Aorta (tissue), 4 donors: Measurements from ENCODE around the gene RAB3C. TPM values are rescaled to one million over a fixed set of nuclear protein-coding genes. Genes with fewer than 3 reads are reported as not detected.

Source experiments
- polyA plus RNA-seq, 2 donors: library from polyadenylated mRNA; stranded (reverse); fragments of 200-250 nt; gene quantifications; one replicate each; pipeline ENCODE4 v1.2.3, GENCODE V29; 2013
- total RNA-seq, 2 donors: library from RNA; stranded (reverse); fragmentation: NEBNext Ultra II Directional; extraction: Animal tissue kit (Norgen Biotek cat#: 25700); gene quantifications; one replicate each; pipeline ENCODE4 v1.2.1, GENCODE V29; 2021
- donor health status: healthy with polysubstance abuse.
- donor health status: Bipolar disorder and iron deficiency.
- donor health status: DM: no; HTN: no; CAD: no.
- donor health status: DM: yes; HTN: yes; CAD: no.

The RAB3C gene
- total and polyA plus RNA-seq, 4 donors = 8.9 to 21.7 TPM; not detected in 2

Other genes starting within 250 kb of the RAB3C start
- 10 to 100 TPM; 42.8 to 64.6 TPM for gene PLK2, start 123.0 kb upstream of the RAB3C start, total RNA-seq
- gene PLK2, start 123.0 kb upstream of the RAB3C start, polyA plus RNA-seq = 10 to 100 TPM; 24.0 to 28.3 TPM
- 1 to 10 TPM; 1.9 to 2.8 TPM for gene GAPT, start 91.6 kb upstream of the RAB3C start, total RNA-seq
- gene GAPT, start 91.6 kb upstream of the RAB3C start, polyA plus RNA-seq = 1 to 10 TPM in 1 of 2 donors, under 1 TPM in 1; 0.82 to 1.3 TPM